GM12875 (cell line): ENCODE data around the gene ZNF511.

Experiments
- H3K4me3 ChIP-seq: one replicate; pipeline ENCODE4 v1.5.1; 2011; ENCODE audit warnings: low read depth, low read length, control low read depth
- CTCF ChIP-seq: IDR thresholded peaks from 2 replicates; pipeline ENCODE4 v1.5.1; 2011; ENCODE audit warnings: low read depth, mild to moderate bottlenecking, control low read depth, inconsistent platforms, low read length, moderate library complexity, borderline replicate concordance; ENCODE audit not compliant: insufficient read depth

ZNF511 gene

GRCh38 chr10:133308421-133309099 lies at the start of gene ZNF511, which contains the start of gene TUBGCP2:
Gene ZNF511 (plus strand): TSS chr10:133308914. CDS start chr10:133308944, 30 bp downstream.
Gene TUBGCP2 (minus strand): TSS chr10:133308872. CDS start chr10:133302941, 5,931 bp downstream.
- peak; percentile 18; the same call in 1 of the 2 replicates for TF ChIP-seq CTCF
- H3K4me3 ChIP-seq, result peak within 1 kb of the TSS; percentile 74

GRCh38 chr10:133259602-133259989 lies 49.1 kb upstream of the ZNF511 start:
- no peak overlapping the region for H3K4me3 ChIP-seq
- no peak for TF ChIP-seq CTCF

GRCh38 chr10:133260895-133261725 lies 47.6 kb upstream of the ZNF511 start:
- no peak for TF ChIP-seq CTCF
- peak overlapping the region; percentile 68 for H3K4me3 ChIP-seq

GRCh38 chr10:133261726-133262325 lies 46.9 kb upstream of the ZNF511 start:
- H3K4me3 ChIP-seq, result peak overlapping the region; percentile 68
- no peak for TF ChIP-seq CTCF

GRCh38 chr10:133262696-133263095 lies 46.0 kb upstream of the ZNF511 start:
- H3K4me3 ChIP-seq, result no peak overlapping the region
- no peak for TF ChIP-seq CTCF

GRCh38 chr10:133263674-133264073 lies 45.0 kb upstream of the ZNF511 start:
- no peak for TF ChIP-seq CTCF
- no peak overlapping the region for H3K4me3 ChIP-seq
